ENCODE measurements around the gene NAGA. TPM values are rescaled to one million over a fixed set of nuclear protein-coding genes. Genes with fewer than 3 reads are reported as not detected.

NAGA gene
- total and polyA plus RNA-seq, 12 donors: 6.6 to 34.8 (median 12.3) TPM

DNA sequence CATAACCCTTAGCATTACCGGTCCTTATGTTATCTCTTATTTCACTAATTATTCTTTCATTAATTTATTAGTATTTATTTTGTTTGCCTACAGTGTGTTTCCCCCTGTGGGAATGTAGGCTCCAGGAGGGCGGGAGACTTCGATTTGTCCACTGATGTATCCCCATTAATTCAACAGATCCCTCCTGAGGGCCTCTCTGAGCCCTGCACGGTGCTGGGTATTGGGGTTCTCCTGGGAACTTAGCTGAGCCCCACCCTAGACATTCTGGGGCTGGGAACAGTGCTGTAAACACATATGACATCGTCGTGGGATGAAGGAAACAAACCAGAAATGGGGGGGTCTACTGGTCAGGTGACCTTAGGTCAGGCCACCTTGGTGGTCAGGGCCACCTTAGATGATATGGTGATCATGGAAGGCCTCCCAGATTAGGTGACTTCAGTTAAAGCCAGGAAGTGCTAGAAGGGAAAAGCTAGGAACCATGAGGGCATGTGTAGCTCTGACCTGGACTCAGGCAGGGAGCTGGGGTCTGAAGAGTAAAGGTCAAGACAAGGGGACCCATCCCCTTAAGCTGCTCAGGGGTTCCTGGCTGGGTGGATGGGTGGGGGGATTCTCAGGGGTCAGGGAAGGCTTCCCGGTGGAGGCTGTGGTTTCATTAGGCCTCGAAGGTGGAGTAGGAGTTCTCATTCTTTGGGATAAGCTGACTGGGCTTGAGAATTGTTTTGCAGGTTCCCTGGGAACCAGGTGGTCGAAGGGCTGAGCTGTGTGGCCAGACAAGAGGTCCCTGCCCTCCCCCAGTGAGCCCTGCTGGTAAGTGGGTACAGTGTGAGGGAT, 4.4 kb upstream of the NAGA start:
- TF ChIP-seq, protein P1, sequence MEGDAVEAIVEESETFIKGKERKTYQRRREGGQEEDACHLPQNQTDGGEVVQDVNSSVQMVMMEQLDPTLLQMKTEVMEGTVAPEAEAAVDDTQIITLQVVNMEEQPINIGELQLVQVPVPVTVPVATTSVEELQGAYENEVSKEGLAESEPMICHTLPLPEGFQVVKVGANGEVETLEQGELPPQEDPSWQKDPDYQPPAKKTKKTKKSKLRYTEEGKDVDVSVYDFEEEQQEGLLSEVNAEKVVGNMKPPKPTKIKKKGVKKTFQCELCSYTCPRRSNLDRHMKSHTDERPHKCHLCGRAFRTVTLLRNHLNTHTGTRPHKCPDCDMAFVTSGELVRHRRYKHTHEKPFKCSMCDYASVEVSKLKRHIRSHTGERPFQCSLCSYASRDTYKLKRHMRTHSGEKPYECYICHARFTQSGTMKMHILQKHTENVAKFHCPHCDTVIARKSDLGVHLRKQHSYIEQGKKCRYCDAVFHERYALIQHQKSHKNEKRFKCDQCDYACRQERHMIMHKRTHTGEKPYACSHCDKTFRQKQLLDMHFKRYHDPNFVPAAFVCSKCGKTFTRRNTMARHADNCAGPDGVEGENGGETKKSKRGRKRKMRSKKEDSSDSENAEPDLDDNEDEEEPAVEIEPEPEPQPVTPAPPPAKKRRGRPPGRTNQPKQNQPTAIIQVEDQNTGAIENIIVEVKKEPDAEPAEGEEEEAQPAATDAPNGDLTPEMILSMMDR (IDR thresholded peaks at IDR 0.05): no peak
- intact Hi-C loops (cut with DNase I): loop anchor here in 4 of 10 donors (5.0 to 10.0 kb wide), 3 partner anchors 240 to 477 kb away; partner anchors contain the start of genes SREBF2 (in 2 of the 4), MEI1 (in 1 of the 4) and SERHL2 (in 1 of the 4)
- H3K9me3 ChIP-seq: no peaks in the 10 kb centered on the region
- peaks cover 0 to 25% (median 0%) of the 10 kb centered on the region in 9 donors for H3K36me3 ChIP-seq
- peaks cover 14 to 69% (median 43%) of the 10 kb centered on the region in 9 donors for H3K4me1 ChIP-seq
- H3K4me3 ChIP-seq: peak overlapping the region; percentile 59 to 77 (median 72)
- WGBS, 2 donors: 66 to 69% methylated on average over 9 of the region's 9 CpGs
- DNase-seq (no peak), ATAC-seq (no peak)
- H3K27me3 ChIP-seq: no peaks in the 10 kb centered on the region
- H3K27ac ChIP-seq: peak overlapping the region; percentile 72 to 96 (median 92)

DNA sequence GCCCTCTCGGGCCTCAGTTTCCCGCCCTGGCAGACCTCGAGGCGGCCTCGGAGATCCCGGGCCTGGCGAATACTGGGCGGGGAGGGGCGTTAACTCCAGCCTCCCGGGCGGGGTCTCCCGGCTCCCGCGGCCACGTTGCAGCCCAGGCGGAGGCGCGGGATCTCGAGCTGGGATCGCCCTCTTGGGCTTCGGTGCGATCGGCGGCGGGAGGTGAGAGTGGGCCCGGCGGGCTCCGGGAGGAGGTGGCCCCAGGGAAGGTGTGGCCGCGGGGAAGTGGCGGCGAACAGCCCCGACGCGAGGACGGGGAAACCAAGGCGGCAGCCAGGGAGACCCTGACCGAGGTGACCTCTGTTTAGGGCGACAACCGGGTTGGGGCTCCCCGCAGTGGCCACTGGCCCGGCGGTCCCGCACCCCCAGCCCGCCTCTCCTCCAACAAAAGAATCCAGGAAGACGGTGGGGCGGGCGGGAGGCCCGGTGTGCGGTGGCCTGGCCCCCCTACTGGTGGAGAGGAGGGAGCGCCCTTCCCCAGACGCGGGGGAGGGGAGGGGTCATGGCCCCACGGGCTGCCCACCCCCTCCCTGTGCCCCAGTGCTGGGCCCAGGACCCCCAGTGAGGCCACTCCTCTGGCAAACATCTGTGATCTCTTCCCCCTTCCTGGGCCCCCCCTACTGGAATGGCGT, 3.7 kb upstream of the NAGA start, which contains the start of gene PHETA2:
PHETA2 (plus strand) TSS at position 117 of the 680 bp plus-strand sequence. CDS start 3,046 bp downstream, outside the sequence.
- Histone ChIP-seq H3K27ac (peak within 1 kb of the TSS; percentile 72 to 96 (median 92)), H3K4me3 (peak within 1 kb of the TSS; percentile 59 to 77 (median 72)), H3K9me3 (no peaks in the 10 kb centered on the region), H3K4me1 (peaks cover 14 to 77% (median 49%) of the 10 kb centered on the region in 9 donors), H3K36me3 (peaks cover 0 to 25% (median 0%) of the 10 kb centered on the region in 9 donors), H3K27me3 (no peaks in the 10 kb centered on the region)
- TF ChIP-seq, protein P1 (IDR thresholded peaks at IDR 0.05): peak in 8 of 9 donors; percentile 11 to 51 (median 45)
- DNase-seq: peak in 1 of 2 donors; percentile 68
- intact Hi-C loops (cut with DNase I): loop anchor here in 4 of 10 donors (5.0 to 10.0 kb wide), 3 partner anchors 239 to 478 kb away; partner anchors contain the start of genes SREBF2 (in 2 of the 4), MEI1 (in 1 of the 4) and SERHL2 (in 1 of the 4)
- peak in 2 of 8 donors; percentile 1 to 12 for ATAC-seq
- 3% methylated on average over 50 to 55 of the region's 55 CpGs for WGBS, 2 donors

DNA sequence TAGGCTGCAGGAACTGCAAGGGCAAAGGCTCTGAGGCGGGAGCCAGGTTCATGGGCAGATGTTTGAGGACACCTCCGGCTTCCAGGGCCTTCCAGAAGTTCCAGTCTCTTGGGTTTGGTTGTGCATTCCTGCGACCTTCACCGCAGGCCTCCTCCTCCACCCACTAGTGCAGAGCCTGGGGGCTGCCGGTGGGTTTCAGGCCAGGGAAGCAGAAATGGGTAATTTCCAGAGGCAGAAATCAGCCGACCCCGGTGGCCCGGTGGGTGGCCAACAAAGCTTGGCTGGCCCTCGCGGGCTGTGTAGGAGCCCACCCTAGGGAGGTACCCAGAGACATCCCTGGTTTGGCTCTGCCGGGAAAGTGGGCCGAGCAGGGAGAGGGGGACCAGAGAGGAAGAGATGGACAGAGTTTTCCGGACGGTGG, 3.0 kb upstream of the NAGA start:
- peaks cover 13 to 74% (median 44%) of the 10 kb centered on the region in 9 donors for H3K4me1 ChIP-seq
- TF ChIP-seq, protein P1 (IDR thresholded peaks at IDR 0.05): no peak

More for the DNA sequence above, 3.0 kb upstream of the NAGA start:
- no peaks in the 10 kb centered on the region for H3K27me3 ChIP-seq
- no peak for DNase-seq
- H3K36me3 ChIP-seq: peaks cover 0 to 25% (median 0%) of the 10 kb centered on the region in 9 donors
- intact Hi-C loops (cut with DNase I): loop anchor here in 4 of 10 donors (5.0 to 10.0 kb wide), 3 partner anchors 239 to 479 kb away; partner anchors contain the start of genes SREBF2 (in 2 of the 4), MEI1 (in 1 of the 4) and SERHL2 (in 1 of the 4)
- ATAC-seq: peak in 1 of 8 donors; percentile 2
- WGBS, 2 donors: 61 to 62% methylated on average over 14 of the region's 14 CpGs
- peak overlapping the region; percentile 72 to 96 (median 92) for H3K27ac ChIP-seq
- H3K4me3 ChIP-seq: peak overlapping the region; percentile 59 to 77 (median 72)
- H3K9me3 ChIP-seq: no peaks in the 10 kb centered on the region

Data from heart right ventricle (tissue), 16 donors.